IPS-20b (cell line): Measurements from ENCODE around the gene TAP1.
A peak's percentile ranks its signal among the peaks of the same experiment; 100 is the strongest.
"Not testable (repeated sequence)": the region's sequence is repeated elsewhere in the genome, so short reads cannot be mapped to it uniquely, and the experiment has no call there.

ENCODE experiments used
- H3K27ac ChIP-seq: one replicate; pipeline ENCODE4 v1.5.1; 2013; ENCODE audit warnings: low read length
- H3K27me3 ChIP-seq: 2 replicates; pipeline ENCODE4 v1.6.1; 2013; ENCODE audit warnings: mild to moderate bottlenecking, low read length, inconsistent platforms; ENCODE audit not compliant: insufficient read depth
- H3K36me3 ChIP-seq: 2 replicates; pipeline ENCODE4 v1.6.1; 2013; ENCODE audit warnings: low read depth, mild to moderate bottlenecking, inconsistent platforms, low read length, moderate library complexity; ENCODE audit not compliant: insufficient read depth
- H3K4me1 ChIP-seq: 2 replicates; pipeline ENCODE4 v1.6.1; 2013; ENCODE audit warnings: mild to moderate bottlenecking, control low read depth, inconsistent platforms, low read length, moderate library complexity; ENCODE audit not compliant: insufficient read depth
- H3K4me3 ChIP-seq: 2 replicates; pipeline ENCODE4 v1.5.1; 2013; ENCODE audit warnings: mild to moderate bottlenecking, low read length, inconsistent platforms
- H3K9ac ChIP-seq: 2 replicates; pipeline ENCODE4 v1.6.1; 2013; ENCODE audit warnings: low read depth, mild to moderate bottlenecking, inconsistent platforms, low read length, moderate library complexity
- H3K9me3 ChIP-seq: 2 replicates; pipeline ENCODE4 v1.6.1; 2013; ENCODE audit warnings: mild to moderate bottlenecking, low read depth, low read length, inconsistent platforms; ENCODE audit not compliant: insufficient read depth

TAP1 gene

DNA sequence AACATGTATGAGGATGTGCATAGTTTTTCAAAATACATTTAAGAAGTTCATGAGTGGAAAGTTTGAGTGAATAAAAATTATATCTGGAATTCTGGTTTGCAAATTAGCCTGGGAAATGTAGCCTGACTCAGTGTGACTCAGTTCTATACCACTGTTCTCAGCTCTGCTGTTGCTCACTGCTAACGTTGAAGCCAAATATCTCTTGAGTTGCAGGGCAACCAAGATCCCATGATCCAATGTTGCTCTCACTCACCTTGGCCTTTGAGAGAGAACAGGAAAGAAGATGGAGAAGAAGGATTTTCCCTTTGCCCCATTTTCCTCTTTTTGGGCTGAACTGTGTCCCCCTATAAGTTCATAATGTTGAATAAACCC is 29.4 kb upstream of the TAP1 start:
- Histone ChIP-seq H3K9me3 (no peaks in the 10 kb centered on the region), H3K27me3 (no peaks in the 10 kb centered on the region), H3K9ac (no peak overlapping the region), H3K4me1 (no peaks in the 10 kb centered on the region), H3K27ac (no peak overlapping the region), H3K4me3 (no peak overlapping the region), H3K36me3 (no peaks in the 10 kb centered on the region)

DNA sequence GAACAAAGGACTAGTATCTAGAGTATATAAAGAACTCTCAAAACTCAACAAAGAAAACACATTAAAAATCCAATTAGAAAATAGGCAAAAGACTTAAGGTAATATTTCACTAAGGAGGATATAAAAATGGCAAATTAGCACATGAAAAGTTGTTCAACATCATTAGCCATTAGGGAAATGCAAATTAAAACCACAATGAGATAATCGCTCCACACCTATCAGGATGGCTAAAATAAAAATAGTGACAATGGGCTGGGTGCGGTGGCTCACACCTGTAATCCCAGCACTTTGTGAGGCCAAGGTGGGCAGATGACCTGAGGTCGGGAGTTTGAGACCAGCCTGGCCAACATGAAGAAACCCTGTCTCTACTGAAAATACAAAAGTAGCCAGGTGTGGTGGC is 27.5 kb upstream of the TAP1 start:
- not testable (repeated sequence) for H3K9ac ChIP-seq, H3K36me3 ChIP-seq, H3K4me3 ChIP-seq, H3K27ac ChIP-seq, H3K27me3 ChIP-seq, H3K9me3 ChIP-seq, H3K4me1 ChIP-seq

DNA sequence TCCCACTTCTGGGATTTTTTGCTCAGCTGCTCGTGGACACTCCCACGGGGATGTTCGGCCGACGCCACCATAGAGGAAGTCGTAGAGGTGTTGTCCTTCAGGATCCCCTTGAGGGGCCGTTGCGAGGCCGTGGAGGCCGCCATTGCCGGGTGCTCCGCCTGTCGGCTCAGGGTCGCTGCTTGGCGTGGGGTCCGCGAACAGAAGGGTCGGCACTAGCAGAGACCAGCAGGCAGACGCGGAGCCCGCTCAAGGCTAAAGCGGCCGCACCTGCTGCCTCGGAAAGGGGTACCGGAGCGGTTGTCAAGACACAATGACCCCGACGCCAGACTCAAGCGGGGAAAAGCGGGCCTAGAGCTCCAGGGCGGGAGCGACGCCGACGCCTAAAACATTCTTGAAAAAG is 26.2 kb upstream of the TAP1 start:
- Histone ChIP-seq H3K9ac (no peak overlapping the region), H3K36me3 (no peaks in the 10 kb centered on the region), H3K4me3 (no peak overlapping the region), H3K9me3 (no peaks in the 10 kb centered on the region), H3K27ac (no peak overlapping the region), H3K27me3 (0 out of 2 replicates have a peak, but pooled peaks cover 6% of the 10 kb centered on the region), H3K4me1 (no peaks in the 10 kb centered on the region)

DNA sequence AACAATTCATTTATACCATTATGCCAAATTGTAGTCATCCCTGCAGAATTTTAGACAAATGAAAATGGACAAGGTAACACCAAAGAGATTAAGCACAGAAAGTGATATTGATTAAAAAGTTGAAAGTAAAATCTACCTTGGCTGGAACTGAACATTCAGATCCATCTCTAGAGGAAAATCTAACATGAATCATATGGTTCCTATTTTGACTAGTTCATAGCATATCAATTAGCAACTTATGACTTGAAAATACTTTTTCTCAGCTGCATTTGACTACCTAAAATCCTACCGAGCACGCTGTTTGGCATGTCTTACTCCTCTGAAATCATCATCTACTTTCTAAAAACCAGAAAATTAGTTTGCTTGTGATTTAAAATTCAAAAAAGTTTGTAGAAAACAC is 23.1 kb upstream of the TAP1 start:
- Histone ChIP-seq H3K9me3 (no peaks in the 10 kb centered on the region), H3K27me3 (0 out of 2 replicates have a peak, but pooled peaks cover 6% of the 10 kb centered on the region), H3K4me1 (no peaks in the 10 kb centered on the region), H3K4me3 (no peak overlapping the region), H3K9ac (no peak overlapping the region), H3K27ac (no peak overlapping the region), H3K36me3 (no peaks in the 10 kb centered on the region)

DNA sequence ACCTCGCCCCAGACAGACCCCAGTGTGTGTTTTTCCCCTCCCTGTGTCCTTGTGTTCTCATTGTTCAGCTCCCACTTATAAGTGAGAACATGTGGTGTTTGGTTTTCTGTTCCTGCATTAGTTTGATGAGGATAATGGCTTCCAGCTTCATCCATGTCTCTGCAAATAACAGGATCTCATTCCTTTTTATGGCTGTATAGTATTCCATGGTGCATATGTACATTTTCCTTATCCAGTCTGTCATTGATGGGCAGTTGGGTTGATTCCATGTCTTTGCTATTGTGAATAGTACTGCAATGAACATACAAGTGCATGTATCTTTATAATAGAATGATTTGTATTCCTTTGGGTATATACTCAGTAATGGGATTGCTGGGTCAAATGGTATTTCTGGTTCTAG is 20.4 kb upstream of the TAP1 start:
- H3K4me3 ChIP-seq, H3K9me3 ChIP-seq, H3K36me3 ChIP-seq, H3K27ac ChIP-seq, H3K4me1 ChIP-seq, H3K9ac ChIP-seq: not testable (repeated sequence)
- peaks cover 11% of the 10 kb centered on the region; the same call in 1 of the 2 replicates for H3K27me3 ChIP-seq

DNA sequence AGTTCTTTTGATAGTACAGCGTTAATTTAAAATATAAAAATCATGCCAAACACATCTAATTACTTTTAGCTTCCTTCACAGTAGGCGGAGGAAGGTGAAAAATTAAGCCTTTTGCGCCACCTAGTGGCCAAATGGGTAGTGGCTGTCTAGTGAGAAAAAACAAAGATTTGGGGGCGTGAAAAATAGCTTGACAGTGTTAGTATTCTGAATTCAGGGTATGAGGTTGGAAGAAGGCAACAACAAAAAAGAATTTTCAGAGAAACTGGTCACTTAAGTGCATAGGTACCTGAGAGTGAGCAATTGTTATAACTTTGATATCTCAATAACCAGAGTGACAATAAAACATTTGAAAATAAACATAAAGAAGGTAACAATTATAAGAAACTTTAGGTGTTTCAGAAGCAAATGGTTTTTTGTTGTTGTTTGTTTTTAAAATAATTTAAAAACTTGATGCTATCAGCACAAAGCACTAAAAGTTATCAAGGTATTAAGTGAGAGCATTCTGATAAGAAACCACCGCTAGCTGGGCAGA is 14.8 kb upstream of the TAP1 start:
- H3K9ac ChIP-seq = no peak overlapping the region
- H3K27me3 ChIP-seq = peaks cover 11% of the 10 kb centered on the region

DNA sequence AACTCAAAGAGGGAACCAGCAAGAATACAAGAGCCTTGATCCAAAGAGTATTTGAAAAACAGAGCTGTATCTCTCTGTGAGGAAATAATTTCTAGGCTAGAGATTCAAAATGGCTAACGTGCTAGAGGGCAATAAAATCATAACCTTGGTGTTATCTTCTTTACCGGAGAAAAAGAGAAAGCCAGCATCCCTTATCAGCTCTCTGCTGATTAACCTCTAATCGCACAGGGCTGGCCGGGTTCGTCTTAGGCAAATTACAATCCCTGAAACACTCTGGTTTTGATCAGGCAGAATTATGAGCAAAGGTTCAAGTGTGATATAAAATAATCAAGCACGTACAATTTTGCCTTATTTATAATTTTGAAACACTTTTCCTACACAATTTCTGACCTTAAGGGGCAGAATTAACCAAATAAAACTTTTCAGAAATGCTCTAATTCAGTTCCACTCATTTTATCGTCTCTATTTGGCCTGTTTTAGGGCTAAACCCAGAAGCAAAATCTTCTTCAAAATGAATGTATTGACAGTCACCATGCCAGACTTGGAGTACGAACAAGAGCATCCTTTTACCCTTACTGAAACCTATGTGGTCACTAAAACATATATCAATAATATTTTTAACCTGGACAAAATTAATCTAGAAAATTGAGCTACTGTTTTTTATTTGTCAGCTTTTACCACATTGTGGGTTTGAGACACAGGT is 14.2 kb upstream of the TAP1 start:
- Histone ChIP-seq H3K4me3 (no peak overlapping the region), H3K36me3 (no peaks in the 10 kb centered on the region), H3K9ac (no peak overlapping the region), H3K4me1 (no peaks in the 10 kb centered on the region), H3K27ac (no peak overlapping the region), H3K27me3 (peaks cover 11% of the 10 kb centered on the region), H3K9me3 (no peaks in the 10 kb centered on the region)

More for the DNA sequence above, 14.8 kb upstream of the TAP1 start:
- no peaks in the 10 kb centered on the region for H3K4me1 ChIP-seq
- H3K4me3 ChIP-seq = no peak overlapping the region
- H3K36me3 ChIP-seq = no peaks in the 10 kb centered on the region
- H3K27ac ChIP-seq = no peak overlapping the region
- H3K9me3 ChIP-seq = no peaks in the 10 kb centered on the region

DNA sequence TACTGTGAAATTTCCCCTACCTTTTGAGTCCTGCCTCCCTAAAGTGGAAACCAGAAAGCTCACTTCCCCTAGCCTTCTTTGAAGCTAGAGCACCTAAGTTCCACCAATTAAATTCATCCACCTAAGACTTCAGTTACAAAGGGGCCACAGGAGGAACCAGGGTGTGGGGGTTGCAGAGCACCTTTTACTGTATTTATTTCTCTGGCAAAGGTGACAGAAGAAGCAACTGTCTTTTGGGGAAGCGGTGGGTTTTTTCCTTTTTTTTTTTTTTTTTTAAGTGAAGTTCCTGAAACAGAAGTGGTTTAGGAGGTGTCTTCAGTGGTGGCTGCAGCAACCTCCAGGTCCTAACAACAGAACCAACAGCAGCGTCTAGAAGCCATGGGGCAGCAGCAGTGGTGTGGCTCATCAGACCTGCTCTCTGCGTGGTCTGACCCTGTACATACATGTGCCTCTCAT is 13.5 kb upstream of the TAP1 start:
- H3K27me3 ChIP-seq = peaks cover 11% of the 10 kb centered on the region
- no peaks in the 10 kb centered on the region for H3K36me3 ChIP-seq
- no peaks in the 10 kb centered on the region for H3K4me1 ChIP-seq
- H3K27ac ChIP-seq = no peak overlapping the region
- H3K9me3 ChIP-seq = no peaks in the 10 kb centered on the region
- H3K4me3 ChIP-seq = no peak overlapping the region
- no peak overlapping the region for H3K9ac ChIP-seq

DNA sequence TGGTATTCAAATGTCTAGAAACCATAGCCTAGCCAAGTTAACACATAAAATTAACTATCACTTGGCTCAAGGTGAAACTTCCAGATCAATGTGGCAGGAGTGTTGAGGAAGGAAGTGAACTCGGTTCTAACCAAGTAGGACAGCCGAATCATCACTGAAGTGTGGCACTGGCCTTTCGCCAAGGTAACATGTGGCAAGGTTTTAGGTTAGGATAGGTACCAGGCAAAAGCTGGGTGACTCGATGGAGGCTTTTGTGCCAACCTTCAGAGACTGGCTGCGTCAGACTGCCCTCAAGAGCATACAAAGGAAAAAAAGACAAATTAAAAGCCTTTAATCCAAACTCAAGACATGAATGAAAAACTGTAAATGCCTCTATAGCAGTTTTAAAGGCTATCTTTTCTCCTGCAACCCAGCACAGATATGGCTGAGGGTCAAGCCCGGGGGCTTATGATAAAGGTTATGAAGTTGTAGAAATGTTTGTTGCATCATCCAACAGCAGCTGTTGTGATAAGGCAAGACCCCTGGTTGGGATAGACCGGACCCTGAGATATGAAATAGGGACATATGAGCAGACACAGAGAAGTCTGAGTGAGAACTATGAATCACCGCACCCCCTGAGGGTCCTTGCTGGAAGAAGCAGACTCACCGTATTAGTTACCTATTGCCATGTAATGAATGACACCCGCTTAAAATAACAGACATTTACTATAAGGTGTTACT is 12.4 kb upstream of the TAP1 start:
- no peak overlapping the region for H3K9ac ChIP-seq
- H3K27me3 ChIP-seq = peaks cover 11% of the 10 kb centered on the region
- no peak overlapping the region for H3K27ac ChIP-seq
- H3K36me3 ChIP-seq = no peaks in the 10 kb centered on the region
- H3K4me3 ChIP-seq = no peak overlapping the region
- no peaks in the 10 kb centered on the region for H3K9me3 ChIP-seq
- peaks cover 1% of the 10 kb centered on the region; the same call in 1 of the 2 replicates for H3K4me1 ChIP-seq

DNA sequence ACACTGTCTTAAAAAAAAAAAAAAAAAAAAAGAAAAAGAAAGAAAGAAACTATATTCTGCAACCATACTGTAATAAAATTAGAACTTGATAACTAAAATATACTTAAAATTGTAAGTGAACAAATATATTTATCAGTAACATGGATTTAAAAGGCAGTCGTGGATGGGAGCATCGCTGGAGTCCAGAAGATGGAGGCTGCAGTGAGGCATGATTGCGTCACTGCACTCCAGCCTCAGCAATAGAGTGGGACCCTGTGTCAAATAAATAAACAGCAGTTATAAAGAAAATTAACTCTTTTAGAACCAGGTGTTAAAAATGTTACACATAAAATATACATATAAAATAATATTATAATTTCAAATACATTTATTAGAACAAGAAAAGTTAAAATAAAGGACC is 9.2 kb upstream of the TAP1 start:
- Histone ChIP-seq H3K4me1 (peaks cover 5% of the 10 kb centered on the region; the same call in 1 of the 2 replicates), H3K9me3 (no peaks in the 10 kb centered on the region), H3K36me3 (no peaks in the 10 kb centered on the region), H3K27ac (no peak overlapping the region), H3K27me3 (peaks cover 6% of the 10 kb centered on the region), H3K9ac (no peak overlapping the region), H3K4me3 (no peak overlapping the region)

DNA sequence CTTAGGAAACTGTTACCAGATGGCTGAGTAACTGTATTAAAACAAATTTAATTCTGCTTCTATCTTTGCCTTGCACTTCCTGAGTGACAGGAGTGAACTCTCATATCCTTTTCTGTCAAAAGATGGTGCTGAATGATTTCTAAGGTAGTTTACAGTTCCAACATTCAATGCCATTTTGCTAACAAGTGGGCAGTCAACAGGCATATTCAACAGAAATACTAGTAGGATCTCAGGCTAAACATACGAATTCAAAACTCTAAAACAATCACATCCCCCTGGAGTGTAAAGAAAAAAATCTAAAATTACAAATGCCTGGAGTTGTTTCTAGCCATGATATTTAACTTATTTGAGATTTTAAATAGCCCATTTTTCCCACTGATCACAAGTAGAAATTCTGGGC is 7.2 kb upstream of the TAP1 start:
- Histone ChIP-seq H3K4me1 (peaks cover 5% of the 10 kb centered on the region; the same call in 1 of the 2 replicates), H3K27ac (no peak overlapping the region), H3K27me3 (peaks cover 21% of the 10 kb centered on the region), H3K4me3 (no peak overlapping the region), H3K9me3 (no peaks in the 10 kb centered on the region), H3K36me3 (no peaks in the 10 kb centered on the region), H3K9ac (peak overlapping the region; percentile 38; the same call in 1 of the 2 replicates)

DNA sequence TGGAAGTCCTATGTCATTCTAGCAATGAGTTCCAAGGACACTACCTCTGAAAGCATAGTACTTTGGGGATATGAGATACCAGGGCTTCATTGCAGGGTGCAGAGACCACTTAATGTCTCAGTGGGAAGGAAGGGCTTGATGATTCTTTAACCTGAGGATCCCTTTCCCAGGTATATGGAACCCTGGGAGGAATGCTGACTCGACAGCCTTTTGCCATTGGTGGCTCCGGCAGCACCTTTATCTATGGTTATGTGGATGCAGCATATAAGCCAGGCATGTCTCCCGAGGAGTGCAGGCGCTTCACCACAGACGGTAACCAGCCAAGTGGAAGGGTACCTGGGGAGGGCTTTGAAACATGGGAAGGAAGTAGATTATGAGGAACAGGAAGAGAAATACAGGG is 4.7 kb upstream of the TAP1 start:
- peaks cover 5% of the 10 kb centered on the region; the same call in 1 of the 2 replicates for H3K4me1 ChIP-seq
- peaks cover 45% of the 10 kb centered on the region for H3K27me3 ChIP-seq
- H3K36me3 ChIP-seq = no peaks in the 10 kb centered on the region
- no peak overlapping the region for H3K27ac ChIP-seq
- H3K9me3 ChIP-seq = no peaks in the 10 kb centered on the region
- H3K9ac ChIP-seq = no peak overlapping the region
- no peak overlapping the region for H3K4me3 ChIP-seq
